Brain microvascular endothelial cell (primary cell): ENCODE data around the gene MBNL1.

Source experiments
- DNase-seq: peaks from one replicate; pipeline ENCODE4 v3.0.0-alpha.2; 2020
- H3K27ac ChIP-seq: fragments of 250-450 bp; sonication (Bioruptor Pico); 2 replicates; pipeline ENCODE4 v1.5.1; 2020; ENCODE audit warnings: mild to moderate bottlenecking, moderate library complexity
- H3K27me3 ChIP-seq: fragments of 250-450 bp; sonication (Bioruptor Pico); replicated peaks from 2 replicates; pipeline ENCODE4 v1.5.1; 2020; ENCODE audit warnings: mild to moderate bottlenecking
- H3K36me3 ChIP-seq: fragments of 250-450 bp; sonication (Bioruptor Pico); replicated peaks from 2 replicates; pipeline ENCODE4 v1.5.1; 2020; ENCODE audit warnings: mild to moderate bottlenecking
- H3K4me3 ChIP-seq: 2 replicates; pipeline ENCODE4 v1.5.1; 2011; ENCODE audit warnings: low read depth, mild to moderate bottlenecking, control low read depth, low read length, moderate library complexity
- CTCF ChIP-seq: IDR thresholded peaks from 2 replicates; pipeline ENCODE4 v1.5.1; 2011; ENCODE audit warnings: low read depth, mild to moderate bottlenecking, moderate library complexity, low read length, control low read depth, inconsistent platforms; ENCODE audit errors: missing control alignments
- in situ Hi-C: cut with HindIII; loops from 2 replicates; pipeline ENCODE4 v1.10.0; 2017; ENCODE audit warnings: low sequenced_read_pairs, low pct_ligation_motif_present

Gene MBNL1

DNA sequence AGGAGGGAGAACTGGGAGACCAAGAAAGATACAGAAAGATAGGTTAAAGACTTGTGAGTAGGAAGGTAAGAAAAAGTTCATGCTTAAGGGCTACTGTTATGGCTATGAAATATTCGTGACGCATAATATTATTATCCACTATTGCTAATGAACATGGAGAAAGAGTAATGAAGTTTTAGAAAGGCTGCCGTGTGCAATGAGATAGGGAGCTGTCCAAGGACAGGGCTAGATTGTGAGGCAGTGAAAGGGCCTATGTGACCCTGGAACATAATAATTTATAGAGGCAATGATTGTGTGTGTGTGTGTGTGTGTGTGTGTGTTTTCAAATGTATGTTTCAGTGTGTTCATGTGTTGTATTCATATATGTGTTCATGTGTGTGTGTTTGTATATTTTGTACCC is 27.7 kb downstream of the MBNL1 start:
- H3K27me3 ChIP-seq = no peaks in the 10 kb centered on the region
- H3K4me3 ChIP-seq = no peak overlapping the region

DNA sequence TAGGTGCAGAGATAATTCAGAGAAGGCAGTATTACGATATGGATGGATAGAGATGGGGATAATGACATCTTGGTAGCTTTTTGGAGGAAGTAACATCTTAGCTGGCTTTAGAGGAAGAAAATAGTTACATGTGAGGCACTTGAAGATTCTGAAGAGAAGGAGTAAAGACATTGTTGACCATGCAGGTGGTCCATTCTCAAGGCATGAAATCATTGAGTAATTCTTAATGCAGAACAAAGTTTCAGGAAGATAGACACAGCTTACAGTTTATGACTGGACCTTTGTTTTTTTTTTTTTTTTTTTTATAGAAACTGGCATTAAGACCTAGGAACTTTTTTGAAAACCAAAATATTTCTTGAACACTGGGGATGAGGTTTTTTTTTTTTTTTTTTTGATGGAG is 28.2 kb downstream of the MBNL1 start:
- no peak for TF ChIP-seq CTCF
- in situ Hi-C loops = no loop called here
- Histone ChIP-seq H3K27me3 (no peaks in the 10 kb centered on the region), H3K4me3 (no peak overlapping the region), H3K27ac (no peak overlapping the region), H3K36me3 (peaks cover 12% of the 10 kb centered on the region)
- no peak for DNase-seq

More for the DNA sequence above, 27.7 kb downstream of the MBNL1 start:
- peaks cover 12% of the 10 kb centered on the region for H3K36me3 ChIP-seq
- no peak for TF ChIP-seq CTCF
- no peak for DNase-seq
- in situ Hi-C loops = no loop called here
- no peak overlapping the region for H3K27ac ChIP-seq

DNA sequence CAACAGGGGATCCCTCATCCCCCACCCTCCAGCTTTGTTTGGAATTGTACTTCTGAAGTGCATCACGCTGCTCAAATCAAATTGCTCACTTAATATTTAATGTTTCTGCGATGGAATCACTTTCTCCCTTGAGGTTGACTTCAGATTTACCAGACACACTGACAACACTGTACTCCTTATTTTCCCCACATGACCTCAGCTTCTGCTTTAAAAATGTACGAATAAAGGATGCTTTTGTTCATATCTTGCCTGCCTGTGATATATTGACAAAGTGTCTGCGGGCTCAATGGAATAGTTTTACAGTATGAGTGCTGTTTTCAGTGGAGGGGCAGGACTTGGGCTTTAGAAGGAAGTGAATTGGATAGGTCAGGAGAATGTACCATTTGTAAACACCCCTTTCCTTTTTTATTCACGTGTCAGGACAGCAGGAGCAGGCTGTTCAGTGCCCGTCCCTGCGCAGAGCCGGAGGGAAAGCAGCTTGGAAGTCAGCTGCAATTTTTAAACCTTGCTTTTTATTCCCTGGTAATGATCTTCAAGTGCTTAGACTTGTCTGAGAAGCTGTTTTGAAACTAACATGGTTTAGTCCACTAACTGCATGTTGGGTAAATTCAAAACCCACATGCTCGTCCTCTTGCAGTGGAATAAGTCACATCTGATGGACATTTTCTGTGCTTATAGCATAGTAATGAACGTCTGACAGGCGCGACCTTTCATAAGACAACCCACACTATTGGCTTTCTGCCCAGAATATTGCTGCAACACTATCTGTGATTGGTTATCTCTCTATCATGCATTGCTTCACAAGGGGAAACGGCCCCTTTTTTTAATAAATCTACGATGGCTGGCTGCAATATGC is 29.9 kb downstream of the MBNL1 start:
- in situ Hi-C loops = no loop called here
- no peak for TF ChIP-seq CTCF
- H3K36me3 ChIP-seq = peaks cover 12% of the 10 kb centered on the region
- peak; percentile 98 for DNase-seq
- peak overlapping the region; percentile 50 for H3K4me3 ChIP-seq
- H3K27me3 ChIP-seq = no peaks in the 10 kb centered on the region
- H3K27ac ChIP-seq = peak overlapping the region; percentile 84

GRCh38 chr3:152299249-152299976 is 30.7 kb downstream of the MBNL1 start:
- Histone ChIP-seq H3K36me3 (peaks cover 12% of the 10 kb centered on the region), H3K27ac (peak overlapping the region; percentile 84), H3K27me3 (no peaks in the 10 kb centered on the region), H3K4me3 (peak overlapping the region; percentile 13)
- TF ChIP-seq CTCF = no peak
- in situ Hi-C loops = no loop called here
- DNase-seq = no peak

DNA sequence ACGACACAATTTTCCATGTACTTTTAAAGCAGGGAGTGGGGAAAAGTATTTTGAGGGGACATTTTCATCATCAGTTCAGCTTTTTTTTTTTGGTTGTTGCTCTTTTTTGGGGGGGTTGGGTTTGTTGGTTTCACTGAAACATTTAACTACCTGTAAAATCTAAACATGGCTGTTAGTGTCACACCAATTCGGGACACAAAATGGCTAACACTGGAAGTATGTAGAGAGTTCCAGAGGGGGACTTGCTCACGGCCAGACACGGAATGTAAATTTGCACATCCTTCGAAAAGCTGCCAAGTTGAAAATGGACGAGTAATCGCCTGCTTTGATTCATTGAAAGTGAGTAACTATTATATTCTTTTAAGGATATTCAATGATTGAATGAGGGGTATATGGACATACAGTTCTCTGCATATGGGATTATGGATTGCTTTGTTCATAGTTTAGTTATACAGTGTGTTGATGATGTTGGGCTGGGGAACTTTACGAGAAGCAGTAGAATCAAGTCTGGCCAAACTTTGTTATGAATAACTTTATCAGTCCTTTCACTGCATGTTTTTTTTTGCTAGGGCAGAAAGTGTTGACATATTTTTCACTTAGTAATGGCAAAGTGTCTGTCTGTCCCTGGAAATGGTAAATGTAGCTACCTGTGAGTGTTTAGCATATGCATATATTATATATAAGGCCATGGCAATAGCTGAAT is 31.5 kb downstream of the MBNL1 start:
- in situ Hi-C loops = no loop called here
- Histone ChIP-seq H3K27me3 (no peaks in the 10 kb centered on the region), H3K36me3 (peaks cover 12% of the 10 kb centered on the region), H3K27ac (no peak overlapping the region), H3K4me3 (no peak overlapping the region)
- no peak for TF ChIP-seq CTCF
- no peak for DNase-seq
